Stimulated activated CD8-positive, alpha-beta memory T cell treated with anti-CD3 and anti-CD28 coated beads, Interleukin-4, amount 100 ng/mL, for 24 hours (primary cell): ENCODE measurements around the gene ARHGEF4.

Source experiments
- DNase-seq: peaks from one replicate; pipeline ENCODE4 v3.0.0-alpha.2; 2020; ENCODE audit warnings: low read depth

Gene ARHGEF4

DNA sequence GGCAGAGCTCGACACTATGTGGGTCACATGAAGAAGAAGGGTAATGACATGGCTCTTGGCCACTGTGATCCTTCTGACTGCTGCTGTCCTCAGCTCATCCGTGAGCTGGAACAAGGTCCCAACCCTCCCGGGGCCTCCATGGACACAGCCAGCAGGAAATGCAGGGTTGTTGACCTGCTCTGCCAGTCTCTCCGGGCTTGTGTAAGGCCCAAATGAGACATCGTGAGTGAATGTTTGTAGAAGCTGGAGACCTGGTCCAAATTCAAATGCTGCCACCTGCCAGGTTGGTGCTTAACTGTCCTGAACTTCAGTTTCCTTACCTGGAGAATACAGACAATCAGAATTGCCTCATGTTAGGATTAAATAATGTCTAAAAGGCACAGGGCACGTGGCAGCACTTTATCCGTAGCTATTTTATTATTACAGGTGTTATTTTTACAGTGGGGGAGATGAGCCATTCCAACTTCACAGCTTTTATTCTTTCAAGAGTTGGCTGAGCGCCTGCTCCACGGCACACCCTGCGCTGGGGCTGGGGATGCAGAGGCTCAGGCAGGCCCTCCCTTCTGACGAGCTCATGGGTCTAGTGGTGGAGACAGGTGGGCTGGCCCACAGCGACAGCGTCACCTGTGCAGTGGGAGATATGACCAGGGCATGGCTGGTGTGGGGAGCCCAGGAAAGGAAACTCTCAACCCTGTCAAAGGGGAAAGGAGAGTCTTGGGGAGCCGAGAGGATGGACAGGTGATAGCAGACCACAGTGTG, 15.1 kb downstream of the ARHGEF4 start:
- DNase-seq: no peak

DNA sequence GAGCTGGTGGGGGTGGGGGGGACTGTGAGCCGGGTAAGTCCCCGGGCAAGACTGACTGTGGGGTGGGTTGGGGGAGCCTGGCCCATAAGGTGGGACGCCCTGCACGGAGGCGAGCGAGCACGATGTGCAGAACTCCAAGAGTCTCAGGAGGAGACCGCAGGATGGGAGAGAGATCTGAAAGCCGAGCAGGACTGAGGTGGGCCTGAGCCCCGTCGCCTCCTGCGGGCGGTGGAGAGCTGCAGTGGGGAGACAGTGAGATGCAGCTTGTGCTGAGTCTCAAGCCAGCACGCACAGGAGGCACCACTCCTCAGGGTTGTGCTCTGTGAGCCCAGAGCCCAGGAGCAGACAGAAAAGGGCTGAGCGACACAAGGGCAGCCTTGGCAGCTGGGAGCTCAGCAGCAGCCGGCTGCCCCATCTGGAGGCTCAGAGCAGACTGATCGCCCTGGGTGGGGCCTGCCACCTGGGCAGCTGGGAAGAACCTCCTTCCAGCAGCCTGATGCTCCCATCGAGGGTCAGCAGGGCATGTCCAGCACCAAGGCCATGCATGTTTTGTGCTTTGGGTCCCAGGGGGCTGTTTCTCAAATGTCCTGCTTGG, 15.9 kb downstream of the ARHGEF4 start:
- DNase-seq: no peak

DNA sequence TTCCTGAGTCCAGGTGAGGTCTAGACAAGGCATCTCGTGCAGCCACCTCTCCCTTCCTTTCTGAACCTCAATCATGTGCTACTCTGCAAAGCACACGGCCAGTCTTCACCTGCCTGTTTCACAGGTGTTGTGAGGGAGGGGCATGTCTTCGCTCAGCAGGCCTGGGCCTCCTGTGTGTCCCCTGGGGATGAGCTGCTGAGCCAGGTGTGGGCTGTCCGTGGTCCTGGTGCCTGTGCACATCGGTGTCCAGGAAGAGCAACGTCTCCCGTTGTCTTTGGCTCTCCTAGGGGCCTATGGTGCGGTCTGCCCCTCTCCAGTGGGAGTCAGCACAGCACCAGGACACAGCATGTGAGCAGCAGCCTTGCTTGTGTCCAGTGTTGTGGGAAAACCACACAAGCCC, 16.7 kb downstream of the ARHGEF4 start:
- no peak for DNase-seq

DNA sequence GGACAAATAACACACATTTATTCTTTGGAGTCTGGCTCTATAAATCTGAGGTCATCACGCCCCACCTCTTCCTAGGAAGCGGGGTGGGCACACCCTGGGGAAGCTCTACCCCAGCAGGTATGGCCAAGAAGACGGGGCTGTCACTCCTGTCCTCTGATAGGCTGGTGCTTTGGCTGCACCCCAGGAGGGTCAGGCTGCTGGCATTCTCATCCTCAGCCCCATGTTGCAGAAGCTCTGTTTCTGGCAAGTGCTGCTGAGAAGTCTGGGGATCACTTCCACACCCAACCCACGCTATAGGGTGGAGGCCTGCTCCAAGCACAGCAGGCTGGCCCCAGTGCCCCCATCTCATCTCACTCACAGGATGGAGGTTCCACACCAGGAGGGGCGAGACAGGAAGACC, 17.6 kb downstream of the ARHGEF4 start:
- no peak for DNase-seq

DNA sequence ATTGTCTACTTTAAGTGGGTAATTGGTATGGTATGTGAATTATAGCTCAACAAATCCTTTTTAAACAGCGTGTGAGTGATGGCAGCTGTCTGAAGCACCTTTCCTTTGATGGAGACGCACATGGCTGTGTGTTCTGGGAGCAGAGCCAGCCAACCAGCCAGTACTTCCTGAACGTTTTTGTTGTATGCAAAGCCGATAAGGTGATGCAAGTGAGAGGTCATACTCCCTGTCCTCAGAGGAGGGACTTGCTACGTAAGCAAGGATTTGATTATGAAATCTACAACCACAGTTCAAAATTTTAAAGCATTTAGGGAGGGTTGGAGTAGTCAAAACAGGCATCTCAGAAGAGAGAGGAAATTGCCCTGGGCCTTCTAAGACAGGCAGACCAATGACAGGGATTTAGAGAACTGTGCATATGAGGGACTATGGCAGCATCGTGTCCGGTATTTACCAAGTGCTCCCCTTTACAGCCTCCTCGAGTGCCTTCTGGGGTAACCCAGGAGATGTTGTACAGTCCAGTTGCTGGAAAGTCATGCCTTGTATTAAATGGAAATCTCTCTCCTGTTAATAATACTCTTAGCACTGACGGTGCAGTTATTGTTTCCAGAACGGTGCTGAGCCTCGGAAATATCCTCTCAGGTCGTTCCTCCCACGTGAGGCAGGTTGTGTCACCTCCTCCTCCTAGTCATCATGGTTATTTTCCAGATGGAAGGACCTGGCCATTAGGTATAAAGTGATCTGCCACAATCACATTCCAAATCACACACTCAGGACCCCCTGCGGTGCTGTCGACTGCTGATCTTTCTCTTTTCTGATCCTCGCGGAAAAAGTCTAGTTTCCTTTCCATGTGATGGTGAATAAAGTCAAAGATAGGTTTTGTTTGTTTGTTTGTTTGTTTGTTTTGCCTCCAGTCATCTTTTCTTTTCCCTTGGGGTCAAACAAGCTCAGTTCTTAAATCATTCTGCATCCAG, 28.4 kb downstream of the ARHGEF4 start:
- no peak for DNase-seq

DNA sequence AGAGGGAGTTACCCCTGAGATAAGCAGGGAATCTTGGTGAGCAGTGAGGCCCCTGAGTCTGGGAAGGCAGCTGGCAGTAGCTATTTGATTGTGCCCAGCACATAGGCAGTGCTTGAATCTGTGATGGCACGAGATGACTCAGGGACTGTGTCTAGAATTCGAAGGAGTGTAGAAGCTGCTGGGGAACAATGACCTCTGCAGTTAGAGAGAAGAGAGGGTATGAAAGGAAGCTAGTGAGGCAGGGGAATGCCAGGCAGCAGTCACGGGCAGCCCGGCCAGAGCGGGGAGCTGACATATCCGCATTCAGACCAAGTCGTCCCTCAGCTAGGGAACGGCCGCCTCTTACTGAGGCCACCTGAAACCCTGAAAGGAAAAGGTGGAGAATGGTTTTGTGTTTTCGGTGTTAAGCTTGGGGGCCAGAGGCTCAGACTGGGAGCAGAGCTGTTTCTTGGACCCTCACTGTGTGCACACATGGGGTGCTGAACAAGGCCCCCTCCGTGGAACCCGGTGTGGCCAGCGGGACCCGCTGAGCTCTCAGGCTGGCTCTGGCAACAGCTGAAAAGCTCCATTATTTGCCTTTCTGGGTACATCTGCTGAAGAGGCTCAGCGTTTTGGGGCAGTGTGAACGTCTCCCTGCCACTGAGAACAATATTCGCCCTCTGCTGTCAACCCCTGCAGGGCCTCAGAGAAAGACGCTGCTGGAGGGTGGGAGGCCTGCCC, 32.9 kb downstream of the ARHGEF4 start:
- no peak for DNase-seq

DNA sequence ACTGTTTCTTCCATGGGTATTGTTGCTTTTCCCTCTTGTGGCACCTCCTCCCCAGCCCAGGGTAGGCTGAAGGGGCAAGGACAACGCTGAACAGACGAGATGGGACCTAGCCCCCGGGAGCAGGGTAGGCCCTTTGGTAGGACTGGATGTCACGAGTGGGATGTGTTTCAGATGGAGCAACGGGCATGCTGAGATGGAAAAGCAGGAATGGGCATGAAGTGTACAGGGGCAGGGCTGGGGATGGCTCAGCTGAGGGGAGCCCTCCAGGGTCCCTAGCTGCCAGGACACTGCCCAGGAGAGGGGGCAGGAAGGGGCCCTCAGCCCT, 33.4 kb downstream of the ARHGEF4 start:
- DNase-seq: no peak

DNA sequence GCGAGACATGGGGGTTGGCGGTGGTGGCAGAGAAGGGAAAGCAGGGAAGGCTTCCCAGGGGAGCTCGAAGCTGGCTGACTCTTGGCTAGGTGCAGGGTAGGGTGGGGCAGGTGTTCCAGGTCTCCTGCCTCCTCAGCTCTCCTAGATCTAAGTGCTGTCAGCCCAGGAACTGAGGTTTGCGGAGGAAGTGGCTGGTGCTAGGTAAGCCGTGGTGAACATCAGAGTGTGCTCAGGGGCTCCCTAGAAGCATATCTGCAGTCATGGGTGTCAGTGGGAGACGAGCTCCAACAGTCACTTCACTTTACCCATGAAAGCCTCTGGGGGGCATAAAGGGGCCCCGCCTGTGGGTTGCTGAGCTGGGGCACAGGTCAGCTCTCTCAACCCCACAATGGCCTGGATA, 34.1 kb downstream of the ARHGEF4 start:
- no peak for DNase-seq

DNA sequence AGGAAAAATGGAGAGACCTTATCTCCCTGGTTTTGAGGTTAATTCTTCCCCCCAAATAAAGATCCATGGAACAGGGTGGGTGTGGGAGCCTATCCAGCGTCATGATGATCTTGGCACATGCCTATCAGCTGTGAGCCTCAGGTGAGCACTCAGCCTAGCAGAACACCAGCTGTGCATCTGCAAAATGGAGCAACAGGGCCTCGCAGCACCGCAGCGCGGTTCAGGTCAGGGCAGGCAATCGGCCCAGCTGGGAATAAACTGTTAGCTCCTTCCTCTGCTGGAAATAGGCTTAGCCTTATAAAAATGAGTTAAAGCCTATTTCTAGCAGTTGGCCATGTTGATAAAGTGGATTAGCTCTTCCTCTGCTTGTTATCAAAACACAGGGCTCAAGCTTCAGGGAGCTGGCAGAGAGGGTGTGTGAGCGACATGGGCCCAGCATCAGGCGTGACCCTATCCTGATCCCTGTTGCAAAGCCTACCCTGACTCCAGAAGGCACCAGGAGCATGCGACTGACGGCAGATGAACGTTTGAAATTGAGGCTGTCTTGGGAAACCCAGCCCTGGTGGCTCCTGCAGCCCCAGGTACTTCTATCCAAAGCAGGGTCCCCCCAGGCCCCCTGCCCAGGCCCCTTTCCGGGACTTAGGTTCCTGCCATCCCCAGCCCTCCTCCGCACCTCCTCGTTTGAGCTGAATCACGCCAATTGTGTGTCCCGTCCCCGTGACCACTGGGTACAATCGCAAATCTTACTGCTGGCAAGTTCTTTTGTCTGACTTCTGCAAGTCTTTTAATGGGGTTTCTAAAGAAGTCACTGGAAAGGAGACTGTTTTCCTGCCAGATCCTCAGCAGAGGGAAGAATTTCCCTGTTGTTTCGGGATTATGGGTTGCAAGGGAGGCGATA, 35.4 kb downstream of the ARHGEF4 start:
- no peak for DNase-seq

DNA sequence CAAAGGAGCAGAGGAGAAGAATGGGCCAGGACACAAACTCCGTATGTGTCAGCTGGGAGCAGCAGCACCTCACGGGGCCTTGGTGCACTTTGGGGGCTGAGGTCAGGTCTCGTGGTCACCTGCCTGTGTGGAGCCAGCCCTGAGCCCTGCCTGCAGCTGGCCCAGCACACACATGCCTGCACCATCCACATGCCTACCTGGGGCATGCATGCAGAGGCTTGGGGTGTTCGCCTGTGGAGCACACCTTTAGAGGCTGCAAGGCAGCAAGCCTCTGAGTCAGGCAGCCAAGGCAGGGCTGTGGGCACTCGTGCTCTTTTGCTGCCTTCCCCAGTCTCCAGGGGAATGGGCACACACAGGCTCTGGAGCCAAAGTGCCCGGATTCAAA, 36.0 kb downstream of the ARHGEF4 start:
- no peak for DNase-seq

DNA sequence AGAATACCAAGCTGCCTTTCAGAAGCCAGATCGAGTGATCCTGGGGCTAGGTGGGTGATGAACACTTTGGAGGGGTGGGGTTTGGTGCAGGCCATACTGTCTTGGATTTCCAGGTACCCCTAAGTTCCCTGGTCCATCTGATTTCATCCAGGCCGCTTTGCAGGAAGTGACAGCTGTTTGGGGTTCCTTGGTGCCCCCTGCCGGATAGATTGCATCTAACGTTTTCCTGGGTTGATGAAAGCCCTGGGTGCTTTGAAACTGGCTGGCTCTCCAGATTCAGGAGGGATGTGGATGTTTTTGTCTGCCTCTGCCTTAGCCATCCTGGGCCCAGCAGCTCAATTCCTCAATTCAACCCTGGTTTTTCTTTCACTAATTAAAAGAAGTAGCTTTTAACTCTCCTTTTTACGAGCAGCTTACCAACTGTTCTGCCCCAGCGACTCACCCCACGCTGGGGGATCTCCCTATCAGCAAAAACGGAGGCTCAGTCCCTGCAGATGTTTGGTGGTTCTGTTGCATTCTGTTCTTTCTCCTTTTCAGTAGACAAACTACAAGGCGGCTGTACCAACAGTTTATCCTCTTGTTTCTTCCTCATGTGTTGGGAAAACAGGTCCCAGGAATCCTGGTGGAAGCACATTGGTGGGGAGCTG, 37.1 kb downstream of the ARHGEF4 start:
- peak; percentile 60 for DNase-seq

DNA sequence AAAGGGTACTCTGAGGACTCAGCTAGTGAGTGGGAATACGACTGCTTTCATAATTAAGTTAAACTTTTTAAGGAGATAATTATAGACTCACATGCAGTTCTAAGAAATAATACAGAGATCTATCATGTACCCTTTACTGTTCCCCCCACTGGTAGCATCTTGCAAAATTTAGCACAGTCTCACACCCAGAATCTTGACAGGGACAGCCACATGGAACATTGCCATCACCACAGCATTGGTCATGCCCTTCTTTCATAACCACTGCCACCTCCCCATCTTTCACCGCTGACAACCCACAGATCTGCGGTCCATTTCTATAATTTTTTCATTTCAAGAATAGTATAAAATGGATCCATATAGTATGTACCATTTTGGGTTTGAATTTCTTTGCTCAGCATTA, 37.8 kb downstream of the ARHGEF4 start:
- no peak for DNase-seq

DNA sequence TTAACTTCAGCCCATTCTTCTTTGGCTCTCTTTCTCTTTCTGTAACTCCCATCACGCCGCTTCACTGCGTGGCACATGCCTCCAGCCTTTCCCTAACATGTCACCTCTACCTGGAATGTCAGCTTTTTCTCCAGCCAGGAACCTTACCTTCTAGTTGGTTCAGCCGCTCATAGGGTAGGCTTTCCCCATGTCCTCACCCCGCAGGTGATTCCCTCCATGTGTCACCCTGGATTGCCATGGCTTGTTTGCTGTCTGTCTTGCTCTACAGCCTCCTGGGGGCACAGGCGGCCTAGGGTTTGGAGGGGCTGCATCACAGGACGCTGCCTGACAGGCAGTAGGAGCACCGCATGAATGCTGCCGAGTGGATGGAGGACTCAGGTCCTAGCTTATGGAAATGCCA, 39.2 kb downstream of the ARHGEF4 start:
- no peak for DNase-seq

DNA sequence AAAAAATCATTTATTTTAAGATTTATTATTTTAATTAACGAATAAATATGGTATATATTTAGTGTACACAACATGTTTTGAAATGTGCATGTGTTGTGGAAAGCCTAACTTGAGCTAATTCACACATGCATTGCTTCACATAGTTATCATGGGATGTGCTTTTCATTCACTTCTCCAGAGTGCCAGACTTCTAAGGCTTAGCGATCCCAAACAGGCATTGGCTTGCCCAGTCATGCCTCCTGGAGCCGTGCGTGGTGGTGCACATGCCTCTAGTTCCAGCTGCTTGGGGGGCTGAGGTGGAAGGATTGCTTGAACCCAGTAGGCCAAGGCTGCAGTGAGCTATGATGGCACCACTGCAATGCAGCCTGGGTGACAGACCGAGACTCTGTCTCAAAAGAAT, 40.5 kb downstream of the ARHGEF4 start:
- no peak for DNase-seq

DNA sequence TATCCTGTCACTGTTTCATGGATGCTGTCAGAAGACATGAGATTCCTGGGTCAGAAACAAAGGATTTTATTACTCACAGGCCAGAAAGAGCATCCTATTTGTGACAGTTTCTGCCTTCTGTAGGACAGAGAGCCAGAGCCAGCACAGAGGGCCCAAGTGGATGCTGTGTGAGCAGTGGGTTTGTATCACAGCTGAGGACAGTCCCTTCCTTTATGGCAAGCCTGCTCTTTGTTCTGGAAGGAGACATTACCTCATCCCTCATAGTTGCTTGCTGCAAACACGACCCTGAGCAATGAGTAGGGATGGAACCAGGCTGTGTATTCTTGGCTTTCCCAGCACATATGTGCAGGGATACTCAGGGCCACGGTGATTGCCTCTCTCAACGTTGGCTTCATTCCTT, 41.6 kb downstream of the ARHGEF4 start:
- DNase-seq: no peak

DNA sequence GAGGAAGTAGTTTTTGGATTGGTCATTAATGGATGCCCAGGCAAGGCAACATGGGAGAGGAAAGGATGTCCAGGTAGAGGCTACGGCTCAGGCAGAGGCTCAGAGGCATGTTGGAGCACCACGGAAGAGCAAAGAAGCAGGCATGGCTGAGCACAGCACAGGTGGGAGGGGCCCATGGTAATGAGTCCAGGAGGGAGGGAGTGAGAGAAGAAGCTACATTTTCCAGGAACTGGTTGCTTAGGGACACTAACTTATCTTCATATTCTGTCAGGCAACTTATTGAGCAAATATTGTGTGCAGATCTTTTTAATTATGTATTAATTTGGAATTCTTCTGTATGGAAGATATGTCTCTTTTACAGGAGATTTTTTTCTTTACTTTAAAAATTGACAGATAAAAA, 42.2 kb downstream of the ARHGEF4 start:
- no peak for DNase-seq

DNA sequence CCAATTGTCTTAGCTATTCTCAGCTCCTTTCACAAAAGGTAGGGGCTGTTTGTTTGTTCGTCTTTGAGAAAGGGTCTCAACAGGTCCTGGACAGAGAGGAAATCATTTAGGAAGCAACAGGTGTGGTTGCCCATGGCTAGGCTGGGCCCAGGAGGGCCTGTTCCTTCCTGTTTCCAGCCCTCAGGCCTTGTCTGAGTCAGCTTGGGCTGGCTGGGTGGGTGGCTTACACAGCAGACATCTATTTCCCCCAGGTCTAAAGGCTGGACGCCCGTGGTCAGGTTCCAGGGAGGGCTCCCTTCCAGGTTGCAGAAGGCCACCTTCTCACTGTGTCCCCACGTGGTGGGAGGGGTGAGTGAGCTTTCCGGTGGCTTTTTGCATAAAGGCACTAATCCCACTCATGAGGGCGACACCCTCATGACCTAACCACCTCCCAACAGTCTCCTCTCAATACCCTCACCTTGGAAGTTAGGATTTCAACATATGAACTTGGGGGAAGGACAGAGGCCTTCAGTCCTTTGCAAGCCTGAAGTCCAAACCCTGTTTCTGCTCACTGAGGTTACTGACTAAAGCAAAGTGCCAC, 45.5 kb downstream of the ARHGEF4 start:
- no peak for DNase-seq

DNA sequence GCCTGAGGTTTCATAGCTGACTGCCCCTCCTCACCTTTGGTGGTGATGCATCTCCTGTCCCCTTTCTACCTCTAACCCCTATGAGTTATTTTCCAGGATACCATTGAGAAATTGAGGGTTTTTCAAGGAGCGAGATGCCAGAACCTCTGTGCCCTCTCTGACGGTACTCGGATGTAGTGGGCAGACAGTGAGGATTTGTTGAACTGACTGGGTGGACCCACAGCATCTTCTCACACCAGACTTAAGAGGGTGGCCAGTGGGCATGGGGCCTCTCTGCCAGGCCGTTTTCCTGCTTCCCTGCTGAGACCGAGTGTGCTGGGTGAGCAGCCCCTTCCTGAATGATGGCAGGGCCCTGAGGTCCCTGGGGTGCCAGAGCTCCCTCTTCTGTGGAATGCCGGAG, 46.3 kb downstream of the ARHGEF4 start:
- DNase-seq: no peak

DNA sequence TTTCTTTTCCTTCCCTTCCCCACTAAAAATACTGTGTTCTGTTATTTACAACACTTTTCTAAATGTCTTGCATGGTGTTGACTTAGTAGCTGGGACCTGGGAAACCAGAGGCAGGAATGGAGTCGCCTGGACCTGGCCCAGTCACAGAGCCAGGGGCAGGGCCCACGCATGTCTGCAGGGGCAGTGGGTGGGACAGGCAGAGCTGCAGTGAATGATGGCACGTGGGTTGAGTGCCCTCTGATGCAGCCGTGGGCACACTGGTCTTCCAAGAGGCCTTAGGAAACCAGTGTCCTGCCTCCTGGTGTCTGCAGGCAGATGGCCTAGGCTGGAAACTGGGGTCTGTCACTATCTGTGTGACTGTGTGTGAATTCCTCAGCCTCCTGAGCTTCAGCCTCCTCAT, 46.8 kb downstream of the ARHGEF4 start:
- DNase-seq: no peak

DNA sequence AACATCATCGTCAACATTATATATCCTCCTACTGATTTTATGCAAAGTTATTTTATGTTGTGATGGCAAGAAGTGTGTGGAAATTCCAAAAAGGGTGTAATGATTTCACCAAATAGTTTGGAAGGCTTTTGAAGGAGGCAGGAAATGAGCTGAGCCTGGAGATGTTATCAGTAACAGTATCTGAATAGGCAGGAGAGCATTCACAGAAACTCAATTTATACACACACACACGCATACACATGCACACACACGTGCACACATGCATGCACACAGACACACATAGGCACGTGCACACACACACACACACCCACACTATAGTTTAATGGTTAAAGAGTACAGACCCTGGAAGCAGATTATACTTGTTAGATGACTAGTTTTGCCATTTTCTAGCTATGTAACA, 47.3 kb downstream of the ARHGEF4 start:
- no peak for DNase-seq

DNA sequence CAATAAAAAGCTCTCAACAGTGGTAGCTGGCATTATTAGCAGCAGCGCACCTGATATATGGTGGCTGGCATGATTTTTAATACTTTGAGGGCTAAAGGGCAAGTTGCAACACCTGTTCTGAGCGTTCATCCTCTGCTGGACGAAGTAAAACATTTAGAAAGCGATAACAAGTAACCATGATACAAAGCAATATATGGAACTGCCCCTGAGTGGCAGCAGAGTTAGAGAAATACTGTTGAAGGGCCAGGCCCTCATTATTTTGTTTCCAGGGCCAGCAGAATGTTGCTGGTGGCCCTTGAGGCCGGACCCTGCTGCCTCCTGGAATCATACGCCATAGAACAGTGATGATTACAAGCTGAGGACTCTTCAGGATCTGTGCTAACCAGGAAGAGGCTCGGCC, 47.8 kb downstream of the ARHGEF4 start:
- no peak for DNase-seq
